Measurements from ENCODE around the gene PRPF6. TPM values are rescaled to one million over a fixed set of nuclear protein-coding genes. Genes with fewer than 3 reads are reported as not detected.

Gene PRPF6
- total and polyA plus RNA-seq, 2 of the 13 experiments (the other 11 are each of a cell fraction or from before 2014, with no cell fraction given) = 63.7 to 101 TPM

- TF ChIP-seq, protein P1, sequence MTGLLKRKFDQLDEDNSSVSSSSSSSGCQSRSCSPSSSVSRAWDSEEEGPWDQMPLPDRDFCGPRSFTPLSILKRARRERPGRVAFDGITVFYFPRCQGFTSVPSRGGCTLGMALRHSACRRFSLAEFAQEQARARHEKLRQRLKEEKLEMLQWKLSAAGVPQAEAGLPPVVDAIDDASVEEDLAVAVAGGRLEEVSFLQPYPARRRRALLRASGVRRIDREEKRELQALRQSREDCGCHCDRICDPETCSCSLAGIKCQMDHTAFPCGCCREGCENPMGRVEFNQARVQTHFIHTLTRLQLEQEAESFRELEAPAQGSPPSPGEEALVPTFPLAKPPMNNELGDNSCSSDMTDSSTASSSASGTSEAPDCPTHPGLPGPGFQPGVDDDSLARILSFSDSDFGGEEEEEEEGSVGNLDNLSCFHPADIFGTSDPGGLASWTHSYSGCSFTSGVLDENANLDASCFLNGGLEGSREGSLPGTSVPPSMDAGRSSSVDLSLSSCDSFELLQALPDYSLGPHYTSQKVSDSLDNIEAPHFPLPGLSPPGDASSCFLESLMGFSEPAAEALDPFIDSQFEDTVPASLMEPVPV (CRISPR knock-in tag; IDR thresholded peaks at IDR 0.05) = peak; percentile 92
- TF ChIP-seq, protein P2, sequence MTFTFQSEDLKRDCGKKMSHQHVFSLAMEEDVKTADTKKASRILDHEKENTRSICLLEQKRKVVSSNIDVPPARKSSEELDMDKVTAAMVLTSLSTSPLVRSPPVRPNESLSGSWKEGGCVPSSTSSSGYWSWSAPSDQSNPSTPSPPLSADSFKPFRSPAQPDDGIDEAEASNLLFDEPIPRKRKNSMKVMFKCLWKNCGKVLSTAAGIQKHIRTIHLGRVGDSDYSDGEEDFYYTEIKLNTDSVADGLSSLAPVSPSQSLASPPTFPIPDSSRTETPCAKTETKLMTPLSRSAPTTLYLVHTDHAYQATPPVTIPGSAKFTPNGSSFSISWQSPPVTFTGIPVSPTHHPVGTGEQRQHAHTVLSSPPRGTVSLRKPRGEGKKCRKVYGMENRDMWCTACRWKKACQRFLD (CRISPR knock-in tag; IDR thresholded peaks at IDR 0.05; ENCODE audit: borderline replicate concordance) = 0 out of 2 replicates have a peak, but pooled peaks have one; percentile 12
- TF ChIP-seq ZNF567 (CRISPR knock-in tag; IDR thresholded peaks at IDR 0.05; ENCODE audit: borderline replicate concordance) (0 out of 2 replicates have a peak, but pooled peaks have one; percentile 17), ZNF382 (CRISPR knock-in tag; IDR thresholded peaks at IDR 0.05; ENCODE audit: borderline replicate concordance) (no peak), ZNF772 (CRISPR knock-in tag; IDR thresholded peaks at IDR 0.05) (peak; percentile 92), ZNF232 (CRISPR knock-in tag; IDR thresholded peaks at IDR 0.05; ENCODE audit: borderline replicate concordance) (no peak), LBX2 (CRISPR knock-in tag; IDR thresholded peaks at IDR 0.05; ENCODE audit: borderline replicate concordance) (no peak), ZMAT5 (CRISPR knock-in tag; IDR thresholded peaks at IDR 0.05; ENCODE audit: borderline replicate concordance, low read depth) (no peak), ZNF138 (CRISPR knock-in tag; IDR thresholded peaks at IDR 0.05; ENCODE audit: low read depth) (peak; percentile 87; the same call in 1 of the 2 replicates), TARDBP (CRISPR knock-in tag; IDR thresholded peaks at IDR 0.05) (peak; percentile 99), ZNF629 (CRISPR knock-in tag; conservative IDR thresholded peaks at IDR 0.05) (0 out of 2 replicates have a peak, but pooled peaks have one; percentile 24), ZKSCAN1 (IDR thresholded peaks at IDR 0.05; ENCODE audit: low read length) (0 out of 2 replicates have a peak, but pooled peaks have one; percentile 10), SMARCC2 (IDR thresholded peaks at IDR 0.05) (0 out of 2 replicates have a peak, but pooled peaks have one; percentile 22), SP140L (CRISPR knock-in tag; IDR thresholded peaks at IDR 0.05; ENCODE audit: borderline replicate concordance) (no peak; the same call in 1 of the 2 replicates), JUND (CRISPR knock-in tag; IDR thresholded peaks at IDR 0.05) (peak; percentile 55; the same call in 1 of the 2 replicates), HIC2 (CRISPR knock-in tag; IDR thresholded peaks at IDR 0.05; ENCODE audit: low read depth) (peak; percentile 68; the same call in 1 of the 2 replicates), NCOA1 (CRISPR knock-in tag; IDR thresholded peaks at IDR 0.05) (0 out of 2 replicates have a peak, but pooled peaks have one; percentile 40)
- TF ChIP-seq, protein P3, sequence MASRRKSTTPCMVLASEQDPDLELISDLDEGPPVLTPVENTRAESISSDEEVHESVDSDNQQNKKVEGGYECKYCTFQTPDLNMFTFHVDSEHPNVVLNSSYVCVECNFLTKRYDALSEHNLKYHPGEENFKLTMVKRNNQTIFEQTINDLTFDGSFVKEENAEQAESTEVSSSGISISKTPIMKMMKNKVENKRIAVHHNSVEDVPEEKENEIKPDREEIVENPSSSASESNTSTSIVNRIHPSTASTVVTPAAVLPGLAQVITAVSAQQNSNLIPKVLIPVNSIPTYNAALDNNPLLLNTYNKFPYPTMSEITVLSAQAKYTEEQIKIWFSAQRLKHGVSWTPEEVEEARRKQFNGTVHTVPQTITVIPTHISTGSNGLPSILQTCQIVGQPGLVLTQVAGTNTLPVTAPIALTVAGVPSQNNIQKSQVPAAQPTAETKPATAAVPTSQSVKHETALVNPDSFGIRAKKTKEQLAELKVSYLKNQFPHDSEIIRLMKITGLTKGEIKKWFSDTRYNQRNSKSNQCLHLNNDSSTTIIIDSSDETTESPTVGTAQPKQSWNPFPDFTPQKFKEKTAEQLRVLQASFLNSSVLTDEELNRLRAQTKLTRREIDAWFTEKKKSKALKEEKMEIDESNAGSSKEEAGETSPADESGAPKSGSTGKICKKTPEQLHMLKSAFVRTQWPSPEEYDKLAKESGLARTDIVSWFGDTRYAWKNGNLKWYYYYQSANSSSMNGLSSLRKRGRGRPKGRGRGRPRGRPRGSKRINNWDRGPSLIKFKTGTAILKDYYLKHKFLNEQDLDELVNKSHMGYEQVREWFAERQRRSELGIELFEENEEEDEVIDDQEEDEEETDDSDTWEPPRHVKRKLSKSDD (CRISPR knock-in tag; IDR thresholded peaks at IDR 0.05; ENCODE audit: low read depth) = peak; percentile 45; the same call in 1 of the 2 replicates
- TF ChIP-seq, protein P4, sequence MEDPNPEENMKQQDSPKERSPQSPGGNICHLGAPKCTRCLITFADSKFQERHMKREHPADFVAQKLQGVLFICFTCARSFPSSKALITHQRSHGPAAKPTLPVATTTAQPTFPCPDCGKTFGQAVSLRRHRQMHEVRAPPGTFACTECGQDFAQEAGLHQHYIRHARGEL (CRISPR knock-in tag; IDR thresholded peaks at IDR 0.05) = peak; percentile 80; the same call in 1 of the 2 replicates
Observed at GRCh38 chr20:64024141-64024990, 43.4 kb downstream of the PRPF6 start (continued).

Measured in HepG2 (cell line).